GM12878 (cell line): ENCODE results near the gene OPCML. TPM values are rescaled to one million over a fixed set of nuclear protein-coding genes. Genes with fewer than 3 reads are reported as not detected.

Source experiments
- ATAC-seq: fragments of 200-7000 bp; cut with Tn5 transposase; 3 replicates; pipeline ENCODE4 v1.9.1; 2020; ENCODE audit warnings: mild to moderate bottlenecking, moderate library complexity
- BruUV-seq: library from RNA; stranded (reverse); fragments of 400-500 nt; replicated peaks from 2 replicates; lab custom pipeline; 2021; lab: Mats Ljungman, UMichigan
- CTCF ChIA-PET: fragments of 300-600 bp; sonication (Branson Sonifier 250); formaldehyde crosslinking; extraction: SDS; loops from one replicate; lab custom pipeline; 2021; ENCODE audit warnings: inconsistent platforms; lab: Yijun Ruan, JAX
- POLR2A ChIA-PET: fragments of 350-600 bp; formaldehyde crosslinking; extraction: SDS; loops from one replicate; lab custom pipeline; 2021; ENCODE audit warnings: inconsistent platforms; lab: Charles Lee
- RAD21 ChIA-PET: fragments of 300-600 bp; sonication (Branson Sonifier 250); formaldehyde crosslinking; loops from one replicate; lab custom pipeline; 2023; ENCODE audit warnings: antibody characterized with exemption; ENCODE audit not compliant: unreplicated experiment; lab: Charles Lee
- SMC1A ChIA-PET: fragments of 300-600 bp; sonication (Branson Sonifier 250); formaldehyde crosslinking; loops from one replicate; lab custom pipeline; 2023; ENCODE audit not compliant: unreplicated experiment, uncharacterized antibody; lab: Charles Lee
- DNase-seq: peaks from one replicate; pipeline ENCODE4 v3.0.0-alpha.2; 2011; ENCODE audit warnings: low read depth, low spot score
- FAIRE-seq: peaks from 3 replicates; lab custom pipeline; 2011; peaks lifted over from hg19 to GRCh38; lab: Jason Lieb, UNC
- H2AFZ ChIP-seq: 2 replicates; pipeline ENCODE4 v1.6.0; 2011; ENCODE audit warnings: low read depth, low read length, control low read depth; ENCODE audit not compliant: control insufficient read depth
- H3K27ac ChIP-seq: 2 replicates; pipeline ENCODE4 v1.5.1; 2011; ENCODE audit warnings: control low read depth; ENCODE audit not compliant: control insufficient read depth, insufficient read depth
- H3K27me3 ChIP-seq, 2 experiments: replicated peaks in 1 of 2; 2 replicates each; pipeline versions ENCODE4 v1.6.0 to v1.6.1; 2011; ENCODE audit warnings: low read length in 1 of 2; ENCODE audit not compliant: control insufficient read depth in 2 of 2, insufficient read depth in 2 of 2
- H3K36me3 ChIP-seq, 2 experiments: 2 replicates each; pipeline ENCODE4 v1.5.1; 2011; ENCODE audit warnings: low read length in 1 of 2; ENCODE audit not compliant: control insufficient read depth in 2 of 2, insufficient read depth in 2 of 2
- H3K4me1 ChIP-seq: 2 replicates; pipeline ENCODE4 v1.6.1; 2011; ENCODE audit warnings: mild to moderate bottlenecking, low read length, moderate library complexity, mixed read lengths; ENCODE audit not compliant: control insufficient read depth, insufficient read depth
- H3K4me2 ChIP-seq: 2 replicates; pipeline ENCODE4 v1.6.0; 2011; ENCODE audit warnings: control low read depth; ENCODE audit not compliant: control insufficient read depth, insufficient read depth
- H3K4me3 ChIP-seq: fragments of 200-600 bp; sonication (generic); 2 replicates; pipeline ENCODE4 v1.5.1; 2016
- H3K79me2 ChIP-seq: 2 replicates; pipeline ENCODE4 v1.6.0; 2011; ENCODE audit warnings: low read length; ENCODE audit not compliant: control insufficient read depth, insufficient read depth
- H3K9ac ChIP-seq: 2 replicates; pipeline ENCODE4 v1.8.0; 2011; ENCODE audit warnings: low read length, control low read depth, mixed read lengths; ENCODE audit not compliant: control insufficient read depth, insufficient read depth
- H3K9me3 ChIP-seq: replicated peaks from 3 replicates; pipeline ENCODE4 v1.5.1; 2011; ENCODE audit warnings: mild to moderate bottlenecking, low read length; ENCODE audit not compliant: control insufficient read depth, insufficient read depth
- H4K20me1 ChIP-seq: 2 replicates; pipeline ENCODE4 v1.6.0; 2011; ENCODE audit not compliant: control insufficient read depth, insufficient read depth
- CUX1 ChIP-seq: IDR thresholded peaks from 2 replicates; pipeline ENCODE4 v1.6.1; 2012; ENCODE audit warnings: improper control_type of control experiment, low read depth, low read length; ENCODE audit not compliant: insufficient replicate concordance
- TCF3 ChIP-seq: IDR thresholded peaks from 2 replicates; pipeline ENCODE4 v1.6.1; 2012; ENCODE audit warnings: low read depth, mild to moderate bottlenecking, low read length, borderline replicate concordance; ENCODE audit not compliant: insufficient read depth
- WGBS: methylation state at CpG from one replicate; pipeline ENCODE4 v1.1.6; 2016; ENCODE audit warnings: low lambda C conversion rate; ENCODE audit not compliant: insufficient replicate concordance, insufficient coverage; ENCODE audit errors: missing lambda C conversion rate; 5-methylcytosine and 5-hydroxymethylcytosine counted together
- in situ Hi-C: fragments of 300-500 bp; cut with MboI; formaldehyde crosslinking; loops from 9 replicates; pipeline ENCODE4 v1.14.3; 2018; ENCODE audit warnings: mixed read lengths
- intact Hi-C: fragments of 100-400 bp; cut with micrococcal nuclease; formaldehyde crosslinking; loops from one replicate; pipeline ENCODE4 v1.14.2; 2022; ENCODE audit not compliant: unreplicated experiment
- polyA plus RNA-seq, 11 experiments: library from polyadenylated mRNA; depleted of rRNA in 4 of 11; unstranded in 6 of 11; stranded (reverse) in 5 of 11; fragments of >200 nt; fragmentation: Nextera tagmentation in 4 of 11; fragmentation: Illumina TruSeq in 1 of 11; extraction: Ambion mirVana in 4 of 11; extraction: Trizol in 1 of 11; gene quantifications; 1 replicate in 1 of 11; 2 replicates in 10 of 11; pipeline versions ENCODE4 v1.2.1 to v1.2.3, GENCODE V29; 2011 to 2016; ENCODE audit warnings: inconsistent platforms in 2 of 11, missing spikeins in 2 of 11, low read depth in 1 of 11
- total RNA-seq, 4 experiments: library from RNA; depleted of rRNA in 3 of 4; stranded (reverse); fragments of >200 nt in 3 of 4; fragmentation: Illumina TruSeq in 1 of 4; extraction: Trizol in 1 of 4; gene quantifications; 2 replicates each; pipeline versions ENCODE4 v1.2.1 to v1.2.3, GENCODE V29; 2013 to 2021

OPCML gene
- total and polyA plus RNA-seq, 10 of the 15 experiments (the other 5 are each of a cell fraction or from before 2014, with no cell fraction given), result 0.84 TPM; not detected in 9

DNA sequence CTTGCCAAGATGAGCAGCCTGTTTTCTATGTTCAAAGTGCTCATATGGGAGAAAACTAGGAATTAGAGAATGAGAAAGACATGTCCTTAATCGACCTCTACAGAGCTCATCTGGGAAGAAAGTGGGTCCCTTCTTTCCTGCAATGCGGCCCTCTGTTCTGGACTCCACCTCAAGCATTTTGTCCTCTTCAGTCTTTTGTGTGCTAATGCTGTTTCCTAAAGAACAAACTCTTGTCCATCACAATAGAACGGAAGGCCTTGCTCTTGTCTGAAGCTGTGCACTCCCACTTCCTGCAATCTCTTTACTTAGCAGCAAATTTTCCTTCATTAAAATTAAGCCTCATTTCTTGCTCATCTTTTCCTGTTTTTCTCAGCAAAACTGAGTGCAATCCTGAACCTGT is 206.6 kb downstream of the OPCML start:
- DNase-seq, result no peak
- ChIA-PET POLR2A (no interaction called here), SMC1A (no interaction called here), CTCF (no interaction called here), RAD21 (no interaction called here)
- Histone ChIP-seq H3K4me2 (no peak overlapping the region), H3K4me1 (no peaks in the 10 kb centered on the region), H2AFZ (no peak overlapping the region), H3K36me3 (no peaks in the 10 kb centered on the region), H3K27me3 (no peaks in the 10 kb centered on the region), H3K9ac (no peak overlapping the region), H4K20me1 (no peaks in the 10 kb centered on the region), H3K9me3 (no peaks in the 10 kb centered on the region), H3K27ac (no peak overlapping the region), H3K79me2 (no peaks in the 10 kb centered on the region), H3K4me3 (no peak overlapping the region)
- TF ChIP-seq TCF3, result no peak
- no peak for TF ChIP-seq CUX1
- no peak for FAIRE-seq
- ATAC-seq, result no peak
- intact Hi-C loops (no loop called here), in situ Hi-C loops (no loop called here)
- 50% methylated on average over 3 of the region's 3 CpGs for WGBS
- BruUV-seq, result no TSS peak
